H1 (cell line): ENCODE results near the gene FHDC1. TPM values are rescaled to one million over a fixed set of nuclear protein-coding genes. Genes with fewer than 3 reads are reported as not detected.

Experiments
- BACH1 ChIP-seq: IDR thresholded peaks from 2 replicates; pipeline ENCODE4 v1.6.1; 2012; ENCODE audit warnings: low read length, improper control_type of control experiment
- CHD2 ChIP-seq: IDR thresholded peaks from 2 replicates; pipeline ENCODE4 v1.6.1; 2012; ENCODE audit warnings: low read length, improper control_type of control experiment
- CREB1 ChIP-seq: IDR thresholded peaks from 2 replicates; pipeline ENCODE4 v1.6.1; 2012; ENCODE audit warnings: inconsistent platforms
- GTF2F1 ChIP-seq: IDR thresholded peaks from 2 replicates; pipeline ENCODE4 v1.6.1; 2012; ENCODE audit warnings: low read depth, low read length, improper control_type of control experiment, borderline replicate concordance
- HDAC2 ChIP-seq, 2 experiments: fragments of 300-600 bp in 1 of 2; sonication (generic) in 1 of 2; IDR thresholded peaks; 2 replicates each; pipeline ENCODE4 v1.6.1; 2011 to 2012; ENCODE audit warnings: low read depth in 2 of 2, low read length in 2 of 2, mild to moderate bottlenecking in 2 of 2, moderate library complexity in 2 of 2, borderline replicate concordance in 1 of 2, inconsistent platforms in 1 of 2
- RBBP5 ChIP-seq: IDR thresholded peaks from 2 replicates; pipeline ENCODE4 v1.7.1; 2012; ENCODE audit warnings: low read depth, mild to moderate bottlenecking, inconsistent platforms, low read length, moderate library complexity, borderline replicate concordance
- polyA plus RNA-seq, 7 experiments: library from polyadenylated mRNA; depleted of rRNA in 3 of 7; stranded (reverse) in 5 of 7; unstranded in 2 of 7; fragments of >200 nt in 5 of 7; fragments of 200-250 nt in 2 of 7; gene quantifications; 1 replicate in 5 of 7; 2 replicates in 1 of 7; 4 replicates in 1 of 7; pipeline versions ENCODE4 v1.2.1 to v1.2.3, GENCODE V29; 2011 to 2013; ENCODE audit warnings: missing spikeins in 2 of 7, mixed read lengths in 2 of 7
- total RNA-seq: library from RNA; stranded (reverse); fragmentation: NEBNext Ultra II Directional; extraction: Animal tissue kit (Norgen Biotek cat#: 25700); gene quantifications from 2 replicates; pipeline ENCODE4 v1.2.1, GENCODE V29; 2021

Gene FHDC1
- total and polyA plus RNA-seq, 2 of the 8 experiments (the other 6 are each of a cell fraction or from before 2014, with no cell fraction given), result 6.4 to 28.6 TPM

DNA sequence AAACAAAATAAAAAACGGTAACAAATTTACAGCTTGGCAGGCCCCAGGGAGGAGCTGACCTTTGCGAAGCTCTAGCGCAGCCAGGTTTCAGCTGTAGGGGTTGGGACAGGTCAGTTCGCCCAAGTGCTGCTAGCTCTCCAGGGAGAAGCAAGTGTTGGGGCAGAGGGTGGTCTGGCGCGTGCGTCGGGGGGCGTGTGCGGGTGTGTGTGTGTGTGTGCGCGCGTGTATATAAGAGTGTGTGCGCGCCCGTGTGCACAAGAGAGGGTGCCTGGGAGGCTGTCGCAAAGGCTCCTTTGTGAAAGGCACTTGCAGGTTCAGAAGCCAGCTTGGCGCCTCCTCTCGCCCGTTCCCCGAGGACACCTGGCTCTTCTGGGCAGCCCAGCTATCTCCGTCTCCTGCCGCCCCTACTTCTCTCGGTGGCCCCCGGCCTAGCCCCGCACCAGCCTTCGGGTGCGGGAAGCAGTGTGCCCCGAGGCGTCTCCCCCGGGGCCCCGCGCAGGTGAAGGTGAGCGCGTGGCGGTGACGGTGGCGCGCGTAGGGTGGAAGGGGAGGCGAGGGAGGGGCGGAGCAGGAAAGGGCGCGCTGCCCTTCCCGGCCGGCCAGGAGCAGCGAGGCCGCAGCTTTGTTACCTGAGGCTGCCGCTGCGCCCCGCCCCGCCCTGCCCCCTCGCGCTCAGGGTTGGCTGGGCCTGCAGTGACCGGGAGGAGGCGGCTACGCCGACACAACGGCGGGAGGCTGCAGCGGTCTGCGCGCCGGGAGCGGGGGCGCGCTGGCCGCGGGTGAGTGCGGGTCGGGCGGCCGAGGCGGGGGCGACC is at the start of gene FHDC1 (continued):
- TF ChIP-seq HDAC2 (IDR thresholded peaks at IDR 0.05; ENCODE audit: borderline replicate concordance in 1 of 2, low read depth in 2 of 2, low read length in 2 of 2) (0 out of 4 replicates have a peak, but pooled peaks of 1 of the 2 experiments have one; percentile 48), GTF2F1 (no peak), CHD2 (no peak), BACH1 (peak; percentile 23; the same call in 1 of the 2 replicates), CREB1 (peak; percentile 75; the same call in 1 of the 2 replicates), RBBP5 (peak; percentile 70; the same call in 1 of the 2 replicates)
